HCT116 (cell line): ENCODE data around the gene CCL21. TPM values are rescaled to one million over a fixed set of nuclear protein-coding genes. Genes with fewer than 3 reads are reported as not detected.

Source experiments
- ATAC-seq: fragments of 200-7000 bp; cut with Tn5 transposase; 2 replicates; pipeline ENCODE4 v1.9.1; 2020; ENCODE audit warnings: mild to moderate bottlenecking, moderate library complexity
- BruUV-seq: library from RNA; stranded (reverse); fragments of 400-500 nt; replicated peaks from 2 replicates; lab custom pipeline; 2021; lab: Mats Ljungman, UMichigan
- CTCF ChIA-PET: fragments of 300-600 bp; sonication (Branson Sonifier 250); formaldehyde crosslinking; loops from one replicate; lab custom pipeline; 2021; ENCODE audit warnings: antibody characterized with exemption; lab: Charles Lee
- POLR2A ChIA-PET: fragments of 300-600, 350-600 bp; sonication (Branson Sonifier 250); formaldehyde crosslinking; loops from one replicate; lab custom pipeline; 2021; ENCODE audit warnings: antibody characterized with exemption; lab: Charles Lee
- RAD21 ChIA-PET, 2 experiments: fragments of 300-600 bp; sonication (Branson Sonifier 250); formaldehyde crosslinking; loops; one replicate each; lab custom pipeline; 2023; ENCODE audit warnings: low total read pairs in 2 of 2; ENCODE audit not compliant: uncharacterized antibody in 2 of 2, unreplicated experiment in 2 of 2, low non-redundant PET in 1 of 2; lab: Charles Lee
- DNase-seq: peaks from one replicate; pipeline ENCODE4 v3.0.0-alpha.2; 2010; ENCODE audit warnings: low read depth, low spot score
- H2AFZ ChIP-seq: fragments of 200-600 bp; shearing (Covaris generic), sonication (generic); 2 replicates; pipeline ENCODE4 v1.6.1; 2017; ENCODE audit warnings: low read depth, mixed run types, mixed read lengths, antibody characterized with exemption, low read length; ENCODE audit not compliant: poor library complexity, severe bottlenecking
- H3K27ac ChIP-seq: 2 replicates; pipeline ENCODE4 v1.5.1; 2012; ENCODE audit warnings: low read depth, low read length
- H3K27me3 ChIP-seq: fragments of 200-600 bp; sonication (generic); 2 replicates; pipeline ENCODE4 v1.6.1; 2016; ENCODE audit warnings: mixed run types, low read length, mixed read lengths; ENCODE audit not compliant: insufficient read depth
- H3K36me3 ChIP-seq, 2 experiments: fragments of 200-500 bp in 1 of 2; fragments of 200-600 bp in 1 of 2; sonication (Bioruptor generic) in 1 of 2; sonication (generic) in 1 of 2; 2 replicates each; pipeline versions ENCODE4 v1.5.1 to v1.6.1; 2014 to 2016; ENCODE audit warnings: low read length in 2 of 2, inconsistent platforms in 1 of 2, mixed read lengths in 1 of 2, mixed run types in 1 of 2; ENCODE audit not compliant: insufficient read depth in 2 of 2, control insufficient read depth in 1 of 2
- H3K4me1 ChIP-seq, 2 experiments: fragments of 200-600 bp in 1 of 2; sonication (generic) in 1 of 2; 2 replicates each; pipeline versions ENCODE4 v1.5.1 to v1.6.1; 2012 to 2017; ENCODE audit warnings: low read length in 2 of 2, inconsistent platforms in 1 of 2, mild to moderate bottlenecking in 1 of 2, mixed read lengths in 1 of 2, mixed run types in 1 of 2, moderate library complexity in 1 of 2; ENCODE audit not compliant: insufficient read depth in 2 of 2, control insufficient read depth in 1 of 2
- H3K4me2 ChIP-seq: fragments of 200-600 bp; sonication (generic); 2 replicates; pipeline ENCODE4 v1.6.1; 2017; ENCODE audit warnings: mixed run types, low read length, mixed read lengths
- H3K4me3 ChIP-seq, 2 experiments: fragments of 200-600 bp in 1 of 2; sonication (generic) in 1 of 2; replicated peaks in 1 of 2; 2 replicates each; pipeline ENCODE4 v1.5.1; 2011 to 2016; ENCODE audit warnings: low read length in 2 of 2, control low read depth in 1 of 2, low read depth in 1 of 2, mild to moderate bottlenecking in 1 of 2, mixed read lengths in 1 of 2, mixed run types in 1 of 2
- H3K79me2 ChIP-seq: fragments of 200-600 bp; sonication (generic); 2 replicates; pipeline ENCODE4 v1.6.1; 2017; ENCODE audit warnings: mild to moderate bottlenecking, mixed run types, low read length, moderate library complexity, mixed read lengths; ENCODE audit not compliant: insufficient read depth
- H3K9ac ChIP-seq: fragments of 200-600 bp; sonication (generic); 2 replicates; pipeline ENCODE4 v1.6.1; 2016; ENCODE audit warnings: low read length, mixed read lengths
- H3K9me2 ChIP-seq: fragments of 200-600 bp; sonication (generic), shearing (Covaris generic); 2 replicates; pipeline ENCODE4 v1.6.1; 2017; ENCODE audit warnings: mixed run types, mild to moderate bottlenecking, moderate library complexity; ENCODE audit not compliant: insufficient read depth
- H3K9me3 ChIP-seq, 2 experiments: fragments of 200-500 bp in 1 of 2; fragments of 200-600 bp in 1 of 2; sonication (Bioruptor generic) in 1 of 2; sonication (generic) in 1 of 2; 2 replicates each; pipeline ENCODE4 v1.6.1; 2014 to 2017; ENCODE audit warnings: low read length in 2 of 2, mixed read lengths in 2 of 2, inconsistent platforms in 1 of 2, low read depth in 1 of 2, mild to moderate bottlenecking in 1 of 2, mixed run types in 1 of 2, moderate library complexity in 1 of 2; ENCODE audit not compliant: control insufficient read depth in 1 of 2, insufficient read depth in 1 of 2
- H4K20me1 ChIP-seq: fragments of 200-600 bp; sonication (generic), shearing (Covaris generic); 2 replicates; pipeline ENCODE4 v1.6.1; 2017; ENCODE audit warnings: mixed run types, mild to moderate bottlenecking, moderate library complexity; ENCODE audit not compliant: insufficient read depth
- CTCF ChIP-seq, 3 experiments: fragments of 200-600 bp in 1 of 3; sonication (generic) in 1 of 3; IDR thresholded peaks in 2 of 3; conservative IDR thresholded peaks in 1 of 3; 2 replicates each; pipeline ENCODE4 v1.5.1; 2012 to 2017; ENCODE audit warnings: low read depth in 2 of 3, low read length in 2 of 3, antibody characterized with exemption in 1 of 3, borderline replicate concordance in 1 of 3, control low read depth in 1 of 3, mild to moderate bottlenecking in 1 of 3, mixed read lengths in 1 of 3, mixed run types in 1 of 3, moderate library complexity in 1 of 3; ENCODE audit not compliant: insufficient read depth in 1 of 3
- ELF1 ChIP-seq: IDR thresholded peaks from 2 replicates; pipeline ENCODE4 v1.6.1; 2012; ENCODE audit warnings: low read depth, borderline replicate concordance
- EZH2phosphoT487 ChIP-seq: fragments of 200-600 bp; IDR thresholded peaks from 2 replicates; pipeline ENCODE4 v1.6.1; 2018; ENCODE audit warnings: antibody characterized with exemption, borderline replicate concordance
- JUND ChIP-seq: IDR thresholded peaks from 2 replicates; pipeline ENCODE4 v1.6.1; 2012
- MAX ChIP-seq: IDR thresholded peaks from 2 replicates; pipeline ENCODE4 v1.6.1; 2012
- REST ChIP-seq: IDR thresholded peaks from 2 replicates; pipeline ENCODE4 v1.6.1; 2012; ENCODE audit warnings: low read depth
- SRF ChIP-seq: IDR thresholded peaks from 2 replicates; pipeline ENCODE4 v1.6.1; 2012; ENCODE audit warnings: low read depth
- YY1 ChIP-seq: IDR thresholded peaks from 2 replicates; pipeline ENCODE4 v1.6.1; 2011; ENCODE audit warnings: low read length, low read depth, moderate library complexity, mild to moderate bottlenecking; ENCODE audit not compliant: insufficient replicate concordance; ENCODE audit errors: extremely low read depth
- ZNF274 ChIP-seq: fragments of 200-500 bp; sonication (Bioruptor generic); IDR thresholded peaks from 2 replicates; pipeline ENCODE4 v1.6.1; 2014; ENCODE audit warnings: mild to moderate bottlenecking, low read depth, low read length, inconsistent platforms
- intact Hi-C: fragments of 100-400 bp; cut with micrococcal nuclease; formaldehyde crosslinking; loops from 2 replicates; pipeline ENCODE4 v1.10.0; 2022
- total RNA-seq: library from RNA; stranded (reverse); gene quantifications from one replicate; pipeline ENCODE4 v1.2.1, GENCODE V29; 2021; ENCODE audit not compliant: unreplicated experiment

CCL21 gene
- total RNA-seq, 1 experiment from 2014 or later: 0.74 TPM

GRCh38 chr9:34732478-34732877, 22.5 kb upstream of the CCL21 start:
- ATAC-seq: no peak
- TF ChIP-seq SRF: no peak
- TF ChIP-seq REST: no peak
- TF ChIP-seq YY1: no peak
- TF ChIP-seq EZH2phosphoT487: no peak
- no peak for TF ChIP-seq CTCF (IDR thresholded peaks at IDR 0.05 in 2 of 3, conservative IDR thresholded peaks at IDR 0.05 in 1 of 3; ENCODE audit: borderline replicate concordance in 1 of 3, insufficient read depth in 1 of 3, low read depth in 2 of 3, low read length in 2 of 3)
- TF ChIP-seq ELF1: no peak
- no peak for TF ChIP-seq ZNF274
- no peak for TF ChIP-seq JUND
- no peak for TF ChIP-seq MAX
- no peaks in the 10 kb centered on the region for H3K36me3 ChIP-seq
- ChIA-PET POLR2A (no interaction called here), CTCF (no interaction called here), RAD21 (no interaction called here)
- no peak overlapping the region for H3K27ac ChIP-seq
- BruUV-seq: no TSS peak
- H3K4me3 ChIP-seq: no peak overlapping the region
- H2AFZ ChIP-seq: no peak overlapping the region
- no peaks in the 10 kb centered on the region for H3K9me2 ChIP-seq
- H3K9me3 ChIP-seq: no peaks in the 10 kb centered on the region
- no peak for DNase-seq
- no peak overlapping the region for H3K4me2 ChIP-seq
- no peaks in the 10 kb centered on the region for H3K4me1 ChIP-seq
- no peak overlapping the region for H3K9ac ChIP-seq
- H3K79me2 ChIP-seq: no peaks in the 10 kb centered on the region
- intact Hi-C loops: no loop called here
- no peaks in the 10 kb centered on the region for H4K20me1 ChIP-seq
- no peaks in the 10 kb centered on the region for H3K27me3 ChIP-seq
